GM10248 (cell line): ENCODE results near the gene NR2E3.

Experiments
- CTCF ChIA-PET: fragments of 300-600 bp; sonication (Branson Sonifier 250); formaldehyde crosslinking; extraction: SDS; loops from one replicate; lab custom pipeline; 2021; ENCODE audit warnings: antibody characterized with exemption; lab: Yijun Ruan, JAX
- POLR2A ChIA-PET: fragments of 350-650 bp; sonication (Branson Sonifier 250); formaldehyde crosslinking; extraction: SDS; loops from one replicate; lab custom pipeline; 2020; ENCODE audit warnings: antibody characterized with exemption; lab: Yijun Ruan, JAX
- DNase-seq: peaks from one replicate; pipeline ENCODE4 v3.0.0; 2012; ENCODE audit errors: extremely low spot score
- TF ChIP-seq, protein P1 (sequence below): IDR thresholded peaks from 2 replicates; pipeline ENCODE4 v1.5.1; 2012; ENCODE audit warnings: mild to moderate bottlenecking, low read depth; ENCODE audit errors: extremely low read depth, missing control alignments, control extremely low read depth

NR2E3 gene

DNA sequence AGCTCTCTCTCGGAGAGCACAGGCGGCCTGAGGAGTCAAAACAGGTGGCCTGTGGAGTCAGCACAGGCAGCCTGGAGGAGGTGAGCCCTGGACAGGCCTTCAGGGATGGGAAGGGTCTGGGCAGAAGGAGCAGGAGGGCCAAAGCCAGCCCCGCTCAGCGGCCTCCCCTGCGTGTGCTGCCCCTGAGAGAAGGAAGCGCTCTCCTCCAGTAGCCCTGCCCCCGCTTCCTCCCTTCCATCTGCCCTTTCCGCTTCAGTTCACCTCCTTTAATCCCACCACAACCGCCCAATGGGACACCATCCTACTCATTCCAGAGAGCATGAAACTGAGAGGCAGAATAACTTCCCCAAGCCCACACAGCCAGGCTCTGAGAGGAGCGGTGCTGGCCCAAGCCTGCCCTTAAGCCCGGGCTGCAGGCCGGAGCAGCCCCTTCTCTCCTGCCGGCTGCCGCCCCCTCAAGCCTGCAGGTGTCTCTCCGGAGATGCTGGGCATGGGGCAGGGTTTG is 3.2 kb upstream of the NR2E3 start:
- CTCF ChIA-PET, result interaction anchor here (1.0 to 2.4 kb wide), 3 partner anchors 63 to 350 kb away, joined by 4 to 7 read pairs (median 4); no protein-coding TSS in a partner anchor
- no peak for DNase-seq
- TF ChIP-seq, protein P1, sequence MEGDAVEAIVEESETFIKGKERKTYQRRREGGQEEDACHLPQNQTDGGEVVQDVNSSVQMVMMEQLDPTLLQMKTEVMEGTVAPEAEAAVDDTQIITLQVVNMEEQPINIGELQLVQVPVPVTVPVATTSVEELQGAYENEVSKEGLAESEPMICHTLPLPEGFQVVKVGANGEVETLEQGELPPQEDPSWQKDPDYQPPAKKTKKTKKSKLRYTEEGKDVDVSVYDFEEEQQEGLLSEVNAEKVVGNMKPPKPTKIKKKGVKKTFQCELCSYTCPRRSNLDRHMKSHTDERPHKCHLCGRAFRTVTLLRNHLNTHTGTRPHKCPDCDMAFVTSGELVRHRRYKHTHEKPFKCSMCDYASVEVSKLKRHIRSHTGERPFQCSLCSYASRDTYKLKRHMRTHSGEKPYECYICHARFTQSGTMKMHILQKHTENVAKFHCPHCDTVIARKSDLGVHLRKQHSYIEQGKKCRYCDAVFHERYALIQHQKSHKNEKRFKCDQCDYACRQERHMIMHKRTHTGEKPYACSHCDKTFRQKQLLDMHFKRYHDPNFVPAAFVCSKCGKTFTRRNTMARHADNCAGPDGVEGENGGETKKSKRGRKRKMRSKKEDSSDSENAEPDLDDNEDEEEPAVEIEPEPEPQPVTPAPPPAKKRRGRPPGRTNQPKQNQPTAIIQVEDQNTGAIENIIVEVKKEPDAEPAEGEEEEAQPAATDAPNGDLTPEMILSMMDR, result no peak
- POLR2A ChIA-PET, result no interaction called here

DNA sequence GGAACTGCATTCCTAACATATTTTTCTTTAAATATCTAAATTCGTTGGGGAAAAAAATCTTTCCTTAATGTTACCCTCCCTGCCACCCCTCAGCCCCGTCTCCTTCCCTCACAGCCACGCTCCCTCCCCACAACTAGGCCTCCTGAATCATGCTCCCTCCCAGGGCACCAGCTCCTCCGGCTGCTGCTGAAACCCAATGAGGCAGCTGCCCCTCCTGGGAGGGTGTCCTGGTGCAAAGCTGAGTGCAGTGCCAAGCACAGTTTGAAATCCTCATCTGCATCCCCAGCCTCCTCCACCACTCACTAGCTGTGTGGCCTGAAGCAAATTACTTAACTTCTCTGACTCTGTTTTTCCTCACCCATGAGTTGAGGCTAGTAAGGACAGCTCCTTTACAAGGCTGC is 2.7 kb upstream of the NR2E3 start:
- no peak for DNase-seq
- POLR2A ChIA-PET, result no interaction called here
- TF ChIP-seq, protein P1, result no peak
- CTCF ChIA-PET, result interaction anchor here (0.8 to 2.4 kb wide), 3 partner anchors 64 to 349 kb away, joined by 4 to 7 read pairs (median 6); no protein-coding TSS in a partner anchor

DNA sequence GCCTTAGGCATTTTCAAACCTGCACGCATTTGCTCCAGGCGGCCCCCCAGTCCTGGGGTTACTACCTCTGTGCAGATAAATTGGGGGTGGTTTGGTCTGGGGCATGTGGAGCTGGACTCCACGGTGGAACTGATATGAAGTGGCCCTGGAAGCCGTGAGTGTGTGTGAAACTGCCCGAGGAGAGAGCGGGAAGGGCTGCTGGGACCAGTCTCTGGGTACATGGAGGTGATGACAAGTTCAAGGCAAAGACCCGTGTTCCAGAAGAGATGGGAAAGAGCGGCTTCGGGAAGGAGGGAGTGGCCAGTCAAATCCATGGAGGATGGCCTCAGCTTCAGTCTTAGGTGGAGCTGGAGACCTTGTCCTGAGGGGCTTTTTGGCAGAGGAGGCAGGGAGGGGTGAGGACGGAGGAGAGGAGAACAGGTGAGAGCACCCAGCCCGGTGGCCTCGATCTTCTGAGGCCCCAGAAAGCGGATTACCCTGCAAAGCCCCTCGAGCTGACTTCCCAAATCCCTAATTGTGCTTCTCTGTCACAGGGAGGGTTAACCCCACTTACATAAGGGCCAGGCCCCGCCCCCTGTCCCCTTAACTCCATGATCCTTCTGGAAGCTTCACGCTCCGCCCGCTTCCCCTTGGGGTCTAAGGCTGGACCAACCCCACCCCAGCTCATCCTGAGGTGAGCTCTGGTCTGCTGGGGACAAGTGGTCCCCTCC is 1.9 kb upstream of the NR2E3 start:
- DNase-seq, result no peak
- POLR2A ChIA-PET, result no interaction called here
- CTCF ChIA-PET, result interaction anchor here (0.8 to 2.4 kb wide), 3 partner anchors 56 to 348 kb away, joined by 3 to 7 read pairs (median 6); no protein-coding TSS in a partner anchor
- TF ChIP-seq, protein P1, result no peak

DNA sequence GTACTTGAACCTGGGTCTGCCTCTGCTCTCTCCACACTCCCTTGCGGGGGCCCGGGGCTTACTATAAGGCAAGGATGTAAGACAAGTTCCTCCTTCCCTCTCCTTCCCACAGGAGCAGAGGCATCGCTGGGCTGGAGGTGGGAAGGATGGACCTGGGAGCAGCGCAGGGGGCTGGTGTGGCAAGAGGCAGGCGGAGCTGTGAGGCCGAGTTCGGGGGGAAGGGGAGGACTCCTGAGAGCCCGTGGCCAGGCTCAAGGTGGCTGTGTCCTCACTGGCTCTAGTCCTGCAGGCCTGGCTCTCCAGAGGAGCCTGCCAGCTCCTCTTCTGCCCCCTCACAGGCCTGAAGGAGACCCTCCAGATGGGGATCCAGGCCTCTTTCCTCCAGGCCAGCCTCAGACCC is 1.0 kb upstream of the NR2E3 start:
- CTCF ChIA-PET, result interaction anchor here (0.9 to 1.1 kb wide), 2 partner anchors 8 to 11 kb away, joined by 3 read pairs; no protein-coding TSS in a partner anchor
- no peak for DNase-seq
- POLR2A ChIA-PET, result no interaction called here
- TF ChIP-seq, protein P1, result no peak

DNA sequence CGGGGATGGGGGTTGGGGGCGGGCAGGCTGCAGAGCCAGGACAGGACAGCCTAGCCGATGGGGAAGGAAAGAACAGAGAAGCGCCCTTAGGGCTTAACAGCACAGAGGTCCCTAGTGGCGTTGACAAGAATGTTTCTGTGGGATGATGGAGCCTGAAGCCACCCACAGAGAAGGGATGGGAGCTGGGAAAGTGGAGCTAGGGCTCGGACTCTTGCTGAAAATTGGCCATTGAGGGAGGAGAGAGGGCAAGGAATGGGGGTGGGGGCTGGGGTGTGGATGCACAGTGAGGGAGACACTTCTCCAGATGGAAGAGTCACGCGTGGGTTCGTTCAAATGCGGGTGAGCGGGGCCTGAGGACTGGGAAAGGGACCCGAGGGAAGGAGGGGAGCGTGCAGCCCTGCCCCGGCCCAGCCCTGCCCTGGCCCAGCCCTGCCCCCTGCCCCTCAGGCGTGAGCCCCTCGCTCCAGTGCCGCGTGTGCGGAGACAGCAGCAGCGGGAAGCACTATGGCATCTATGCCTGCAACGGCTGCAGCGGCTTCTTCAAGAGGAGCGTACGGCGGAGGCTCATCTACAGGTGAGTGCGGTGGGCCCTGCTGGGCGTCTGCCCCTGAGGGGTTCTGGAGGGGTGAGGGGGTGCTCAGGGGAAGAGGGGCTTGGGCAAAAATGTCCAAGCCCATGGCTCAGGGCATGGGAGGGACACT is 832 bp downstream of the NR2E3 start:
- DNase-seq, result peak; percentile 10
- CTCF ChIA-PET, result interaction anchor here (1.0 to 1.2 kb wide), 2 partner anchors 9 to 67 kb away, joined by 3 to 4 read pairs; no protein-coding TSS in a partner anchor
- TF ChIP-seq, protein P1, result no peak
- POLR2A ChIA-PET, result no interaction called here
